ENCODE results near the gene DPH2.
A peak's percentile ranks its signal among the peaks of the same experiment; 100 is the strongest.

Gene DPH2

GRCh38 chr1:43970502-43970901 is 692 bp downstream of the DPH2 start:
- no peak for DNase-seq

GRCh38 chr1:43970911-43971310 is 1.1 kb downstream of the DPH2 start:
- no peak for DNase-seq

GRCh38 chr1:43971336-43971980 is 1.6 kb downstream of the DPH2 start:
- no peak for DNase-seq

GRCh38 chr1:43973981-43974442 is 4.2 kb downstream of the DPH2 start:
- DNase-seq: no peak

- peak; percentile 89 for DNase-seq
Measured at GRCh38 chr1:43974443-43975248, 4.8 kb downstream of the DPH2 start, which contains the start of gene ATP6V0B. ATP6V0B (plus strand) TSS chr1:43974960; CDS start chr1:43975041, 81 bp downstream.

GRCh38 chr1:43975249-43975961 is 5.6 kb downstream of the DPH2 start:
- DNase-seq: no peak

GRCh38 chr1:43976045-43976444 is 6.2 kb downstream of the DPH2 start:
- no peak for DNase-seq

GRCh38 chr1:43976890-43977289 is 7.1 kb downstream of the DPH2 start:
- no peak for DNase-seq

GRCh38 chr1:43977376-43978263 is 7.8 kb downstream of the DPH2 start:
- DNase-seq: no peak

GRCh38 chr1:43978264-43978550 is 8.4 kb downstream of the DPH2 start:
- no peak for DNase-seq

GRCh38 chr1:43978551-43979260 is 8.9 kb downstream of the DPH2 start, which contains the start of gene B4GALT2:
B4GALT2 (plus strand) TSS chr1:43979210; CDS start chr1:43981161, 1,951 bp downstream.
- DNase-seq: no peak

- DNase-seq: no peak
Measured at GRCh38 chr1:43979261-43979527, 9.4 kb downstream of the DPH2 start.

GRCh38 chr1:43979528-43980254 is 9.9 kb downstream of the DPH2 start:
- DNase-seq: no peak

- DNase-seq: no peak
Measured at GRCh38 chr1:43980255-43981134, 10.7 kb downstream of the DPH2 start.

GRCh38 chr1:43981135-43981491 is 11.3 kb downstream of the DPH2 start:
- DNase-seq: no peak

GRCh38 chr1:43981636-43982035 is 11.8 kb downstream of the DPH2 start:
- DNase-seq: no peak

- DNase-seq: no peak
Measured at GRCh38 chr1:43982241-43982640, 12.4 kb downstream of the DPH2 start.

- no peak for DNase-seq
Measured at GRCh38 chr1:43982808-43983207, 13.0 kb downstream of the DPH2 start.

- no peak for DNase-seq
Measured at GRCh38 chr1:43983253-43983899, 13.6 kb downstream of the DPH2 start.

- no peak for DNase-seq
Measured at GRCh38 chr1:43984855-43985254, 15.0 kb downstream of the DPH2 start.
